GM15510 (cell line): ENCODE data around the gene NR3C2.

Experiments used
- POLR2A ChIP-seq: IDR thresholded peaks from 3 replicates; pipeline ENCODE4 v1.6.1; 2011; ENCODE audit warnings: borderline replicate concordance; ENCODE audit not compliant: insufficient read length; ENCODE audit errors: extremely low read depth

The NR3C2 gene

GRCh38 chr4:148271166-148271565 lies 171.0 kb downstream of the NR3C2 start:
- no peak for TF ChIP-seq POLR2A

- TF ChIP-seq POLR2A, result no peak
Observed at GRCh38 chr4:148270630-148271029, 171.6 kb downstream of the NR3C2 start.

DNA sequence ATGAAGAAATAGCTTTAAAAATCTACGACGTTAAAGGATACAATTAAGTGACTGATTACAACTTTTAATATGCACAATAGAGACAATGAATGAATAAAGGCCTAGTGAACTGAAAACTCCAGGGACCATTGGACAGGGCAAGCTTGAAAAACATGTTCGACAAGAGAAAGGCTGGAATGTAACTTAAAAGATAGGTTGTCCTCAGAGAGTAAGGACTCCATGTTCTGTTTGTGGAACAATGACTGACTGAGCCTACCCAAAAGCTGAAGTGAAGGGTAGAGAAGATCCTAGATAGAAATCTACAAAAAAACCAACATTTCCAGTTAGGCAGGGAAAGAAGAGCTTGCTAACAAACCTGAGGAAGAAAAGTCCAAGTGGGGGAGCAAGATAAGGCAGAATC lies 173.4 kb downstream of the NR3C2 start:
- TF ChIP-seq POLR2A, result no peak

DNA sequence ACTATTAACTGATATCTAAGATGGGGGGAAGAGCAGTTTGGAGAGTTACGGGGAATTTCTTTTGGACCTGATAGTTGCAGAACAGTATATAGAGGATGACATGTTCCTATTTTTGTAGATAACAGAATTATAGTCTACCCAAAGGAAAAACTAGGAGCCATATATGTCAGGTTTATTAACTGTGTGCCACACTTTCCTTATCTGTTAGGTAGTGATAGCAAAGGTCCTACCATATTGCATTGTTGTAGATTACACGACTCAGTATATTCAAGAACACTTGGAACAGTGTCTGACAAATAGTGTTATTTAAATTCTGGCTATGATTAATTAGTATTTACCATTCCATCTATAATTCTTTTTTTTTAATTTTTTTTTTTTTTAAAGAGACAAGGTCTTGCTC lies 175.3 kb downstream of the NR3C2 start:
- TF ChIP-seq POLR2A, result no peak

DNA sequence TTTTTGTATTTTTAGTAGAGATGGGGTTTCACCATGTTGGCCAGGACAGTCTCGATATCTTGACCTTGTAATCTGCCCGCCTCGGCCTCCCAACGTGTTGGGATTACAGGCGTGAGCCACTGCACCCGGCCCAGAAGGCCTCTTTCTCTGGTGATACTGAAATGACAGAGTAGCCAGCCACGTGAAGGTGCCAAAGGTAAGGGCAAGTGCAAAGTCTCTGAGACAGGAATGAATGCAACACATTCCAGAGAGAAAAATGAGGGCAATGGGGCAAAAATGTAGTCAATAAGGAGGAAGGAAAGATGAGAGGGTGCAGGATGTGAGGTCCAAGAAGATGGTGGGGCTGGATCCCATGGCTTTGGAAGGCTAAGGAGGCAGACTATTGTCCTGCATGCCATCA lies 176.0 kb downstream of the NR3C2 start:
- TF ChIP-seq POLR2A, result no peak

GRCh38 chr4:148265627-148266026 lies 176.6 kb downstream of the NR3C2 start:
- TF ChIP-seq POLR2A, result no peak

GRCh38 chr4:148263802-148264201 lies 178.4 kb downstream of the NR3C2 start:
- no peak for TF ChIP-seq POLR2A

DNA sequence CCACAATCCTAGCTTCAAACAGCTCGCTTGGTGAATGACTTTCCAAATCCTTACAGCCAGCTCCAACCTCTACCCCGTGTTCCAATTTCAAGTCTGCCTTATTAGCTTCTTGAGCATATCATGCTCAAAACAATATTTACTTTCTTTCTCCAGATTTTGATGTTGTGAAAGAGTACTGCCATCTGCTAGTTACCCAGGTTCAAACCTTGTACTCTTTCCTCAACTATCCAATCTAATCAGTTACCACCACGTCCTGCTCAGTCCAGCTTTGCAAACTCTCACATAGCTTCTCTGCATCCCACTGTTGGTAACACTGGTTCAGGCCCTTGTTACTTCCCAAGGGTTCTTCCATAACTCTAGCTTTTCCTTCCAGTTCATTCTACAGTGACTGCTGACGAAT lies 179.1 kb downstream of the NR3C2 start:
- no peak for TF ChIP-seq POLR2A

- TF ChIP-seq POLR2A, result no peak
Observed at GRCh38 chr4:148261848-148262247, 180.4 kb downstream of the NR3C2 start.

- TF ChIP-seq POLR2A, result no peak
Observed at GRCh38 chr4:148259841-148260240, 182.4 kb downstream of the NR3C2 start.

- no peak for TF ChIP-seq POLR2A
Observed at GRCh38 chr4:148258535-148258934, 183.7 kb downstream of the NR3C2 start.

GRCh38 chr4:148255344-148255720 lies 186.9 kb downstream of the NR3C2 start:
- no peak for TF ChIP-seq POLR2A

GRCh38 chr4:148254621-148255343 lies 187.4 kb downstream of the NR3C2 start:
- no peak for TF ChIP-seq POLR2A

- no peak for TF ChIP-seq POLR2A
Observed at GRCh38 chr4:148253768-148254167, 188.4 kb downstream of the NR3C2 start.

DNA sequence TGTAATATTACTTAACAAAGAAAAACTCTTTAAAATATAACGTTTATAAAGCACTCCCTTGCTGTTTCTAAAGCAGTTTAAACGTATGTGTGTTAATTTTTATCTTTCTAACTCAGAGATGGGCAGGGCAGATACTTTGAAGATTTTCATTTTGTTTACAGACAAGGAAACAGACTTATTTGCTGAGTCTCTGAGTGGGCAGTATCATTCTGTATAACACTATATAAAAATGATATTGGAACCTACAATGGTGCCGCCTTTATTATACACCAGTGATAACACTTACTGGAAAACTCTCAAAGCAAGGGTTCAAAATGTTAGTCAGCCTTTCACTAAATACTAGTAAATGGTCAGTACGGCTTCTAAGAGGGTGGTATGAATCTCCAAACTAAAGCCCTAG lies 193.4 kb downstream of the NR3C2 start:
- no peak for TF ChIP-seq POLR2A

DNA sequence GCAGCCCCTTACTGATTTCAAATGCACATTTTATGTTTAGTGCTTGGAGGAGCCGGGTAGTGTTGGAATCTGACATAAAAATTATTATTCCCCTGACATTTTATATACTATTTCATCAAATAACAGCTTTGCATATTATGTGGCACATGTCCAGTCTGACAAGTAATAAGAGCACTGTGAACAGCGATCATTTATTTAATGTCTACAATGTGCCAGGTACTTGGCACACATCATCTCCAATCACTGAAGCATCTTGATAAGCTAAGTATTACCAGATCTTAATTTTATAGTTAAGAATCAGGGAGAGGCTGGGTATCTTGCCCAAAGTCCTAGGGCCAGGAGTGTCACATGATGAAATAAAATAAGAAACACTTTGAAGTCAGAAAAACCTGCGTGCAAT lies 197.2 kb downstream of the NR3C2 start:
- TF ChIP-seq POLR2A, result no peak

DNA sequence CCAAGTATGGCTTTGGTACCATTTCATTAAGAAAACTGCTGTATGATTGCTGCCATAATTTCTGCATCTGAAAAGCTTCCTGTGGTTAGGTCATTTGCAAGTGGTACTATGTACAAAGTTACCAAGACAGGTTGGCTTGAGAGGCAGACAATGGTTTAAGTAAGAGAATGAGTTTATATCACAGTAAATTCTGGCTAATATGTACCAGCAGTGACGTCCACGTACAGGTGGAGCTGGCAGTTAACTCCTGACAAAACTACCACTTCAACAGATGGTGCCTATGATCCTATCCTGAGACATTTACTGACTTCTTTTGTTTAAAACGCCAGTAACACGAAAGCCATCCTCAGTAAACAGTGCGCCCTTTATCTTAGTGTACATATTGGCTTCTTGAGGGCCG lies 198.4 kb downstream of the NR3C2 start:
- no peak for TF ChIP-seq POLR2A

GRCh38 chr4:148240241-148240640 lies 202.0 kb downstream of the NR3C2 start:
- no peak for TF ChIP-seq POLR2A

DNA sequence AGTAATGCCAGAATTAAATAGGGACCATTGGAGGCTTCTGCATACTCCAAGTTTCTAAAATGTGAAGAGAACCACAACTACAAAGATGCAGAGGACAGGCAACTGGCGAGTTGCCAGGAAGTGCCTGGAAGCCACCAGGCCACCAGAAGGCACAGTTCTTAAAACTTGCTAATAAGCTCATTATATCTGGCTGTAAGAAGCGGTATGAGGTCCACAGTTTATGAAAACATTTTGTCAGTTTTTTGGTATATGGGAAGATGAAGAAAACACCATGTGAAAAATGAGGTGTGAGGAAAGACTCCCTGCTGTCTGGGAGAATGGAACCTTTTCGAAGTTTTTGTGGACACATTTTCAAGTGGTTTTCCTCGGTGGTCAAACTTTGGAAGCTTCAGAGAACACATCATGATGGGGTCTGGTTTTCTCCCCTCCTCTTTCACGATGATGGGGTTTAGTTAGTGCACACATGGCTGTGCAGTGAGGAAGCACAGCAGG lies 202.7 kb downstream of the NR3C2 start:
- TF ChIP-seq POLR2A, result no peak
